Endometrium (tissue), 2 donors: ENCODE data around the gene NHLH1.

Experiments used
- FAIRE-seq: peaks from 2 replicates; lab custom pipeline; 2012; peaks lifted over from hg19 to GRCh38; lab: Jason Lieb, UNC
- donor health status: control.
- donor health status: control.

Gene NHLH1

GRCh38 chr1:160412028-160412362 is 45.1 kb downstream of the NHLH1 start:
- no peak for FAIRE-seq

GRCh38 chr1:160413716-160414115 is 46.8 kb downstream of the NHLH1 start:
- no peak for FAIRE-seq

- FAIRE-seq: no peak
These were observed 48.0 kb downstream of the NHLH1 start for GRCh38 chr1:160414881-160415280.

- FAIRE-seq: no peak
These were observed 48.9 kb downstream of the NHLH1 start for GRCh38 chr1:160415696-160416290.

GRCh38 chr1:160416369-160416768 is 49.5 kb downstream of the NHLH1 start:
- no peak for FAIRE-seq

- no peak for FAIRE-seq
These were observed 51.6 kb downstream of the NHLH1 start for GRCh38 chr1:160418483-160418882.

- no peak for FAIRE-seq
These were observed 52.4 kb downstream of the NHLH1 start for GRCh38 chr1:160419150-160419837.

- FAIRE-seq: no peak
These were observed 52.9 kb downstream of the NHLH1 start for GRCh38 chr1:160419838-160420169.

- FAIRE-seq: no peak
These were observed 54.3 kb downstream of the NHLH1 start for GRCh38 chr1:160420881-160421842.

GRCh38 chr1:160421881-160422280 is 55.0 kb downstream of the NHLH1 start:
- FAIRE-seq: no peak
